MCF 10A (cell line): ENCODE data around the gene C19orf12. TPM values are rescaled to one million over a fixed set of nuclear protein-coding genes. Genes with fewer than 3 reads are reported as not detected.
A peak's percentile ranks its signal among the peaks of the same experiment; 100 is the strongest.

Source experiments
- BruUV-seq: library from RNA; stranded (reverse); fragments of 400-500 nt; replicated peaks from 2 replicates; lab custom pipeline; 2021; lab: Mats Ljungman, UMichigan
- CTCF ChIA-PET: fragments of 300-600 bp; sonication (Branson Sonifier 250); formaldehyde crosslinking; extraction: SDS; loops from one replicate; lab custom pipeline; 2021; ENCODE audit warnings: antibody characterized with exemption, inconsistent platforms; lab: Yijun Ruan, JAX
- POLR2A ChIA-PET: fragments of 300-600, 350-650 bp; sonication (Branson Sonifier 250); formaldehyde crosslinking; extraction: SDS; loops from one replicate; lab custom pipeline; 2020; ENCODE audit warnings: antibody characterized with exemption, inconsistent platforms; lab: Yijun Ruan, JAX
- DNase-seq: peaks from one replicate; pipeline ENCODE4 v3.0.0-alpha.2; 2018; ENCODE audit not compliant: unreplicated experiment
- H3K27ac Mint-ChIP-seq: one replicate; pipeline ENCODE4 v1.8.0; 2022; ENCODE audit warnings: mild to moderate bottlenecking, low read depth, mixed read lengths; ENCODE audit not compliant: unreplicated experiment
- H3K27me3 Mint-ChIP-seq: one replicate; pipeline ENCODE4 v1.8.0; 2022; ENCODE audit warnings: mixed read lengths; ENCODE audit not compliant: insufficient read depth, unreplicated experiment
- H3K36me3 Mint-ChIP-seq: one replicate; pipeline ENCODE4 v1.8.0; 2022; ENCODE audit warnings: mild to moderate bottlenecking, moderate library complexity, mixed read lengths; ENCODE audit not compliant: insufficient read depth, unreplicated experiment
- H3K4me1 Mint-ChIP-seq: one replicate; pipeline ENCODE4 v1.8.0; 2022; ENCODE audit warnings: mixed read lengths; ENCODE audit not compliant: insufficient read depth, unreplicated experiment
- H3K4me3 Mint-ChIP-seq: one replicate; pipeline ENCODE4 v1.8.0; 2022; ENCODE audit warnings: mild to moderate bottlenecking, moderate library complexity, mixed read lengths; ENCODE audit not compliant: unreplicated experiment
- H3K9me3 Mint-ChIP-seq: one replicate; pipeline ENCODE4 v1.8.0; 2022; ENCODE audit warnings: mixed read lengths; ENCODE audit not compliant: unreplicated experiment
- intact Hi-C: fragments of 100-400 bp; cut with micrococcal nuclease; formaldehyde crosslinking; loops from 2 replicates; pipeline ENCODE4 v1.14.1; 2022
- total RNA-seq: library from RNA; stranded (reverse); gene quantifications from 2 replicates; pipeline ENCODE4 v1.2.3, GENCODE V29; 2022
- TF ChIP-seq, protein P1 (sequence below): fragments of 200-600 bp; IDR thresholded peaks from one replicate; pipeline ENCODE4 v1.8.0; 2022; ENCODE audit warnings: antibody characterized with exemption, mild to moderate bottlenecking; ENCODE audit not compliant: unreplicated experiment

Gene C19orf12
- total RNA-seq, 1 experiment from 2014 or later, result 21.6 TPM

- Mint-ChIP-seq H3K36me3 (peaks cover 7% of the 10 kb centered on the region), H3K9me3 (no peaks in the 10 kb centered on the region), H3K27me3 (no peaks in the 10 kb centered on the region), H3K4me1 (peaks cover 21% of the 10 kb centered on the region), H3K27ac (peak overlapping the region; percentile 95), H3K4me3 (peak overlapping the region; percentile 46)
- BruUV-seq, result no TSS peak
- no peak for DNase-seq
- CTCF ChIA-PET, result interaction anchor here (1.1 to 2.6 kb wide), 4 partner anchors 48 to 55 kb away, joined by 3 to 28 read pairs (median 10); no protein-coding TSS in a partner anchor
- TF ChIP-seq, protein P1, sequence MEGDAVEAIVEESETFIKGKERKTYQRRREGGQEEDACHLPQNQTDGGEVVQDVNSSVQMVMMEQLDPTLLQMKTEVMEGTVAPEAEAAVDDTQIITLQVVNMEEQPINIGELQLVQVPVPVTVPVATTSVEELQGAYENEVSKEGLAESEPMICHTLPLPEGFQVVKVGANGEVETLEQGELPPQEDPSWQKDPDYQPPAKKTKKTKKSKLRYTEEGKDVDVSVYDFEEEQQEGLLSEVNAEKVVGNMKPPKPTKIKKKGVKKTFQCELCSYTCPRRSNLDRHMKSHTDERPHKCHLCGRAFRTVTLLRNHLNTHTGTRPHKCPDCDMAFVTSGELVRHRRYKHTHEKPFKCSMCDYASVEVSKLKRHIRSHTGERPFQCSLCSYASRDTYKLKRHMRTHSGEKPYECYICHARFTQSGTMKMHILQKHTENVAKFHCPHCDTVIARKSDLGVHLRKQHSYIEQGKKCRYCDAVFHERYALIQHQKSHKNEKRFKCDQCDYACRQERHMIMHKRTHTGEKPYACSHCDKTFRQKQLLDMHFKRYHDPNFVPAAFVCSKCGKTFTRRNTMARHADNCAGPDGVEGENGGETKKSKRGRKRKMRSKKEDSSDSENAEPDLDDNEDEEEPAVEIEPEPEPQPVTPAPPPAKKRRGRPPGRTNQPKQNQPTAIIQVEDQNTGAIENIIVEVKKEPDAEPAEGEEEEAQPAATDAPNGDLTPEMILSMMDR, result no peak
- POLR2A ChIA-PET, result interaction anchor here (0.6 to 2.7 kb wide), 5 partner anchors 16 to 184 kb away, joined by 3 to 13 read pairs (median 4); partner anchors contain the start of gene POP4
- intact Hi-C loops, result loop anchor here (1.0 kb wide), 1 partner anchor 20 kb away; no protein-coding TSS in a partner anchor
Observed at GRCh38 chr19:29662278-29662603, 52.8 kb downstream of the C19orf12 start.

DNA sequence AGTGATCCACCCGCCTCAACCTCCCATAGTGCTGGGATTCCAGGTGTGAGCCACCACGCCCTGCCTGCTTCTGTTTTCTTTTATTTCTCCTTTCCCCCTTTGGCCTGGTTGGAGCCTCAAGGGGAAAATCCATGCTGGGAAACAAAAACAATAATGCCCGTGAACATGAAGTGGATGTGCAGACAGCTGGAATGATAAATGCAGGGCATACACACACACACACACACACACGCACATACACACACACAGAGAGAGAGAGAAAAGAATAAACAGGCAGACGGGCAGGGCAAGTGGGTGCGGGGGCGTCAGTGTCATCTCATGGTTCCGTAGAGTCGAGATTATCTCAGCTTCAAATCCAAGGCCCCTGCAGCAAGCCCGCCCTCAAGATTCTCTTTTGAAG, 54.2 kb downstream of the C19orf12 start:
- intact Hi-C loops, result no loop called here
- peaks cover under 1% of the 10 kb centered on the region for H3K27me3 Mint-ChIP-seq
- CTCF ChIA-PET, result interaction anchor here (0.6 to 1.2 kb wide), 3 partner anchors 15 to 459 kb away, joined by 3 read pairs; no protein-coding TSS in a partner anchor
- DNase-seq, result no peak
- no TSS peak for BruUV-seq
- H3K4me1 Mint-ChIP-seq, result peaks cover 21% of the 10 kb centered on the region
- H3K27ac Mint-ChIP-seq, result no peak overlapping the region
- POLR2A ChIA-PET, result interaction anchor here (2.2 kb wide), 1 partner anchor 15 kb away, joined by 12 read pairs; no protein-coding TSS in a partner anchor
- no peaks in the 10 kb centered on the region for H3K9me3 Mint-ChIP-seq
- TF ChIP-seq, protein P1, result no peak
- H3K4me3 Mint-ChIP-seq, result no peak overlapping the region
- H3K36me3 Mint-ChIP-seq, result peaks cover 7% of the 10 kb centered on the region

- no peak overlapping the region for H3K4me3 Mint-ChIP-seq
- H3K27ac Mint-ChIP-seq, result no peak overlapping the region
- BruUV-seq, result no TSS peak
- ChIA-PET CTCF (interaction anchor here (1.5 kb wide), 1 partner anchor 36 kb away, joined by 5 read pairs; no protein-coding TSS in a partner anchor), POLR2A (interaction anchor here (0.5 to 0.7 kb wide), 2 partner anchors 27 to 56 kb away, joined by 3 read pairs; no protein-coding TSS in a partner anchor)
- peaks cover 7% of the 10 kb centered on the region for H3K36me3 Mint-ChIP-seq
- TF ChIP-seq, protein P1, result no peak
- intact Hi-C loops, result no loop called here
- DNase-seq, result no peak
- peaks cover 16% of the 10 kb centered on the region for H3K27me3 Mint-ChIP-seq
- no peaks in the 10 kb centered on the region for H3K9me3 Mint-ChIP-seq
- H3K4me1 Mint-ChIP-seq, result peaks cover 15% of the 10 kb centered on the region
Observed at GRCh38 chr19:29658221-29658991, 56.7 kb downstream of the C19orf12 start.

DNA sequence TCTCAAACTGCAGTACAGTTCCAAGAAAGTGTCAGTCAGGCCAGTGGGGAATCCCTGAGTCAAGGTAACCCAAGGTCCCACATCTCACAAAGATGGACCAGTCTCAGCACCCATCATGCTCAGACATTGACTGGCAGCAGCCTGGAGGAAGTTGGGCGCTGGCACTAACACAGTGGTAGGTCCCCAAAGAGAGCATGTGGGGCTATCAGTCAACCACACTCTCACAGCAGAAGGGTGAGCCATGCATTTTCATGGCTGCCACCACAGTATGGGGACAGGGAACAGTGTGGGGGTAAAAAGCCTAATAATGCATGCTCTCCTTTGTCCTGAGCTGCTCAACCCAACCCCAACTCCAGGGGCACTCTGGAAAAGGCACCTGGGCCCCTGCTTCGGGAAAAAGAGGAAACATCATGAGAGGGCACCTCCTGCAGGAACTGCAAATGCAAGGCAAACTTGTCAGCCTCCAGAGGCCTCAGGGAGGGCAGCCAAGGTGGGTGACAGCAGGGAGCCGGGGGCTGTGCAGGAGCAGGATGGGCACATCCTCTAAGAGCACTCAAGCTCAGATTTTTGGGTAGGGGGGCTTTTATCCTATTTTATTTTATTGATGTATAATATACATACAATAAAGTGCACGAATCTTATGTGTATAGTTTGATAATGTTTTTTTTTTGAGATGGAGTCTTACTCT, 59.3 kb downstream of the C19orf12 start:
- H3K9me3 Mint-ChIP-seq, result no peaks in the 10 kb centered on the region
- no peak for DNase-seq
- peaks cover 7% of the 10 kb centered on the region for H3K36me3 Mint-ChIP-seq
- no TSS peak for BruUV-seq
- peaks cover 5% of the 10 kb centered on the region for H3K4me1 Mint-ChIP-seq
- no peak overlapping the region for H3K4me3 Mint-ChIP-seq
- intact Hi-C loops, result no loop called here
- H3K27ac Mint-ChIP-seq, result no peak overlapping the region
- ChIA-PET CTCF (interaction anchor here (0.6 kb wide), 1 partner anchor 992 kb away, joined by 3 read pairs; no protein-coding TSS in a partner anchor), POLR2A (no interaction called here)
- peaks cover 24% of the 10 kb centered on the region for H3K27me3 Mint-ChIP-seq
- TF ChIP-seq, protein P1, result no peak
